ENCODE data around the gene DMRTB1. TPM values are rescaled to one million over a fixed set of nuclear protein-coding genes. Genes with fewer than 3 reads are reported as not detected.

DMRTB1 gene
- total and polyA plus RNA-seq, 2 of the 4 experiments (the other 2 are of a cell fraction), result not detected

DNA sequence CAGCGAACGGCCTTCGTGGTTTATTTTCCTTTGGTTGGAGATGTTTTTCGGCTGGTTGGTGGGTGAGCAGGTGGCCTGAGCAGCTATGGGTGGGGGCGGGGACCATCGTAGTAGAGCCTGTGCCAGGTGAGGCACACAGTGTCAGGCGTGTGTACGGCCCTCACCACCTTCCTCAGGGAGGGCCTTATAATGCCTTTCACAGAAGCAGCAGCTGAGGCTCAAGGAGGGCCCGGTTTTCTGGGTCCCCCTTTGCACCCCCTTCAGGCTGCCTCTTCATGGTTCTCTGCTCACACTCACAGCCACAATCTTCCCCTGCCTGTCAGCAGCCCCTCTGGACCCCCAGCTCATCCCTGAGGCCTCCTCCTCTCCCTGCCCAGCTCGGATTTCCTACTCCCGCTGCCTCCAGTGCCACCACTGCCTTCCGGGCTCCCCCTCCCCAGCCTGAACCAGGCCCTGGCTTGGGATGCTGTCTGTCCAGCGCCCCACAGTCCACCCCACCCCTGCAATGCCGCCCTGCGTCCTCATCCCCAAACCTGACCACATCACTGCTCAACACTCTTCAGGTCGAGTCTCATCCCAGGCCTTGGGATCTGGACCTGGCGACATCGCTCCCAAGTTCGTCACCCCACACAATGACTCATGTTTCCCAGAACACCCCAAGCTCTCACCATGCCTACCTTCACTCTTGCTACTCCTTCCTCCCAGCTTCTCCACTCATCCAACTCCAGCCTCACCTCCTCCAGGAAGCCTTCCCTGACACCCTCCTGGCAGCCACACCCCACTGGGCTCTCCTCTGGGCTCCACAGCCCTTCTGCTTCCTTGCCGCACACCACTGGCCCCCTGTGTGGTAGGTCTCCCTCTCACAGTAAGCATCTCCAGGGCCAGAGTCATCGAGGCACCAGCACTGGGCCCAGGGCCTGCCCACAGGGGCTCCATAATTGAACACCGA is 53.9 kb downstream of the DMRTB1 start:
- Histone ChIP-seq H3K14ac (replicated peaks; ENCODE audit: low read depth, low read length) (no peak overlapping the region), H3K79me1 (ENCODE audit: low read depth in 1 of 2, low read length in 2 of 2) (no peaks in the 10 kb centered on the region), H3K4ac (ENCODE audit: low read depth, low read length) (no peak overlapping the region), H2AK9ac (replicated peaks; ENCODE audit: low read depth, low read length, poor library complexity) (no peak overlapping the region), H4K8ac (ENCODE audit: low read depth in 2 of 2, low read length in 2 of 2) (no peak overlapping the region), H2BK20ac (ENCODE audit: low read depth, low read length) (no peak overlapping the region), H3K4me1 (ENCODE audit: control insufficient read depth, insufficient read depth, low read length) (peaks cover 5% of the 10 kb centered on the region), H3K4me2 (ENCODE audit: low read depth, low read length) (no peak overlapping the region), H2BK5ac (ENCODE audit: low read depth, low read length, poor library complexity, severe bottlenecking) (no peak overlapping the region), H3K18ac (ENCODE audit: low read depth, low read length) (no peak overlapping the region), H3K56ac (ENCODE audit: extremely low read depth, insufficient read depth, low read length) (no peak overlapping the region), H3K9me3 (ENCODE audit: control insufficient read depth, insufficient read depth, low read length) (no peaks in the 10 kb centered on the region), H3K4me3 (ENCODE audit: insufficient read depth, low read depth, low read length) (no peak overlapping the region), H3K27ac (ENCODE audit: insufficient read depth, low read length) (no peak overlapping the region), H3K27me3 (ENCODE audit: control insufficient read depth, insufficient read depth, low read length) (no peaks in the 10 kb centered on the region), H3K23ac (ENCODE audit: low read depth, low read length) (no peak overlapping the region), H4K5ac (ENCODE audit: low read depth, low read length) (no peak overlapping the region), H3K9me1 (ENCODE audit: insufficient read depth, low read length) (no peaks in the 10 kb centered on the region), H2AFZ (replicated peaks; ENCODE audit: low read length, poor library complexity) (peak overlapping the region; percentile 28), H4K20me1 (ENCODE audit: insufficient read depth, low read length) (no peaks in the 10 kb centered on the region), H4K91ac (ENCODE audit: insufficient read depth, low read depth, low read length) (no peak overlapping the region), H3K36me3 (ENCODE audit: control insufficient read depth, insufficient read depth, low read length) (peaks cover 2% of the 10 kb centered on the region; the same call in 1 of the 2 replicates), H3K9ac (ENCODE audit: low read depth, low read length) (no peak overlapping the region), H2AK5ac (ENCODE audit: low read depth, low read length) (peak overlapping the region; percentile 24; the same call in 1 of the 2 replicates), H2BK15ac (ENCODE audit: low read depth, low read length) (no peak overlapping the region), H2BK120ac (ENCODE audit: low read depth, low read length) (no peak overlapping the region)
- in situ Hi-C loops (cut with MboI; ENCODE audit: low sequenced_read_pairs), result no loop called here
- no peak for DNase-seq
- intact Hi-C loops (cut with micrococcal nuclease), result no loop called here
- dilution Hi-C loops (cut with HindIII; ENCODE audit: low sequenced_read_pairs, unreplicated experiment), result no loop called here
- WGBS, 2 experiments (ENCODE audit: extremely low coverage in 2 of 2, insufficient read length in 1 of 2), result 79% methylated on average over 10 of the region's 22 CpGs; no CpG with 5 or more reads in 1 of the 2 experiments
- POLR2A ChIA-PET (ENCODE audit: unreplicated experiment), result no interaction called here
- no TSS peak for BruUV-seq (replicated peaks)
- TF ChIP-seq, protein P1, sequence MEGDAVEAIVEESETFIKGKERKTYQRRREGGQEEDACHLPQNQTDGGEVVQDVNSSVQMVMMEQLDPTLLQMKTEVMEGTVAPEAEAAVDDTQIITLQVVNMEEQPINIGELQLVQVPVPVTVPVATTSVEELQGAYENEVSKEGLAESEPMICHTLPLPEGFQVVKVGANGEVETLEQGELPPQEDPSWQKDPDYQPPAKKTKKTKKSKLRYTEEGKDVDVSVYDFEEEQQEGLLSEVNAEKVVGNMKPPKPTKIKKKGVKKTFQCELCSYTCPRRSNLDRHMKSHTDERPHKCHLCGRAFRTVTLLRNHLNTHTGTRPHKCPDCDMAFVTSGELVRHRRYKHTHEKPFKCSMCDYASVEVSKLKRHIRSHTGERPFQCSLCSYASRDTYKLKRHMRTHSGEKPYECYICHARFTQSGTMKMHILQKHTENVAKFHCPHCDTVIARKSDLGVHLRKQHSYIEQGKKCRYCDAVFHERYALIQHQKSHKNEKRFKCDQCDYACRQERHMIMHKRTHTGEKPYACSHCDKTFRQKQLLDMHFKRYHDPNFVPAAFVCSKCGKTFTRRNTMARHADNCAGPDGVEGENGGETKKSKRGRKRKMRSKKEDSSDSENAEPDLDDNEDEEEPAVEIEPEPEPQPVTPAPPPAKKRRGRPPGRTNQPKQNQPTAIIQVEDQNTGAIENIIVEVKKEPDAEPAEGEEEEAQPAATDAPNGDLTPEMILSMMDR (conservative IDR thresholded peaks at IDR 0.05; ENCODE audit: low read depth, low read length), result no peak
- no peak for TF ChIP-seq POLR2A (IDR thresholded peaks at IDR 0.05; ENCODE audit: low read depth, low read length)
- TF ChIP-seq MXI1 (IDR thresholded peaks at IDR 0.05; ENCODE audit: borderline replicate concordance, low read depth, low read length), result no peak
- no peak for TF ChIP-seq NFE2L2 (IDR thresholded peaks at IDR 0.05; ENCODE audit: low read depth, low read length)
- no peak for TF ChIP-seq BHLHE40 (IDR thresholded peaks at IDR 0.05; ENCODE audit: low read depth, low read length)
- no peak for TF ChIP-seq RAD21 (IDR thresholded peaks at IDR 0.05; ENCODE audit: low read length)
- TF ChIP-seq CEBPB (IDR thresholded peaks at IDR 0.05; ENCODE audit: low read depth, low read length), result no peak
- no peak for TF ChIP-seq CHD1 (IDR thresholded peaks at IDR 0.05; ENCODE audit: low read depth, low read length)
- CTCF ChIA-PET, result no interaction called here
- no peak for ATAC-seq (ENCODE audit: low read depth)
